HepG2 (cell line): ENCODE results near the gene CARD8. TPM values are rescaled to one million over a fixed set of nuclear protein-coding genes. Genes with fewer than 3 reads are reported as not detected.
A peak's percentile ranks its signal among the peaks of the same experiment; 100 is the strongest.

Experiments used
- ATAD3A ChIP-seq: sonication (generic); formaldehyde crosslinking; IDR thresholded peaks from 2 replicates; pipeline ENCODE4 v1.4.0; 2020; ENCODE audit warnings: missing genetic modification reagents
- BCL3 ChIP-seq: sonication (generic); formaldehyde crosslinking; IDR thresholded peaks from 2 replicates; pipeline ENCODE4 v1.5.1; 2020; ENCODE audit warnings: mild to moderate bottlenecking, missing genetic modification reagents, moderate library complexity
- FOXO4 ChIP-seq: sonication (generic); formaldehyde crosslinking; conservative IDR thresholded peaks from 2 replicates; pipeline ENCODE4 v1.8.1; 2023; ENCODE audit warnings: missing genetic modification reagents
- FOXP1 ChIP-seq, 2 experiments: fragments of 450-650 bp in 1 of 2; IDR thresholded peaks; 2 replicates each; pipeline ENCODE4 v1.6.1; 2017 to 2018; ENCODE audit warnings: antibody characterized with exemption in 1 of 2
- ISL2 ChIP-seq: sonication (generic); formaldehyde crosslinking; IDR thresholded peaks from 2 replicates; pipeline ENCODE4 v1.5.0; 2020; ENCODE audit warnings: missing genetic modification reagents
- MLXIP ChIP-seq: sonication (generic); formaldehyde crosslinking; IDR thresholded peaks from 2 replicates; pipeline ENCODE4 v1.9.0; 2021; ENCODE audit warnings: missing genetic modification reagents, borderline replicate concordance
- MTA1 ChIP-seq: sonication (generic); formaldehyde crosslinking; IDR thresholded peaks from 2 replicates; pipeline ENCODE4 v1.4.0; 2020; ENCODE audit warnings: missing genetic modification reagents, mild to moderate bottlenecking, borderline replicate concordance
- PHF21A ChIP-seq: sonication (generic); formaldehyde crosslinking; IDR thresholded peaks from 2 replicates; pipeline ENCODE4 v1.5.0; 2020; ENCODE audit warnings: mild to moderate bottlenecking, missing genetic modification reagents
- RFX5 ChIP-seq: IDR thresholded peaks from 2 replicates; pipeline ENCODE4 v1.6.1; 2011; ENCODE audit warnings: low read depth, low read length, improper control_type of control experiment
- SIX4 ChIP-seq: sonication (generic); formaldehyde crosslinking; IDR thresholded peaks from 2 replicates; pipeline ENCODE4 v1.4.0; 2020; ENCODE audit warnings: missing genetic modification reagents
- SMC3 ChIP-seq: IDR thresholded peaks from 2 replicates; pipeline ENCODE4 v1.6.1; 2011; ENCODE audit warnings: low read length, improper control_type of control experiment
- TBX3 ChIP-seq: fragments of 450-650 bp; IDR thresholded peaks from 2 replicates; pipeline ENCODE4 v1.6.1; 2017; ENCODE audit warnings: antibody characterized with exemption, mild to moderate bottlenecking, inconsistent platforms, borderline replicate concordance
- TGIF2 ChIP-seq: IDR thresholded peaks from 2 replicates; pipeline ENCODE4 v1.6.1; 2016; ENCODE audit warnings: control low read depth, missing compliant biosample characterization
- ZC3H13 ChIP-seq: sonication (generic); formaldehyde crosslinking; IDR thresholded peaks from 2 replicates; pipeline ENCODE4 v1.8.1; 2023; ENCODE audit warnings: mild to moderate bottlenecking, missing genetic modification reagents, moderate library complexity
- ZFAT ChIP-seq: sonication (generic); formaldehyde crosslinking; conservative IDR thresholded peaks from 2 replicates; pipeline ENCODE4 v1.8.1; 2023; ENCODE audit warnings: missing genetic modification reagents, inconsistent platforms
- ZNF292 ChIP-seq: sonication (generic); formaldehyde crosslinking; IDR thresholded peaks from 2 replicates; pipeline ENCODE4 v1.8.1; 2022; ENCODE audit warnings: mild to moderate bottlenecking, low read depth, missing genetic modification reagents, borderline replicate concordance
- ZNF331 ChIP-seq: sonication (generic); formaldehyde crosslinking; IDR thresholded peaks from 2 replicates; pipeline ENCODE4 v1.4.0; 2020; ENCODE audit warnings: missing genetic modification reagents
- ZNF34 ChIP-seq: sonication (generic); formaldehyde crosslinking; IDR thresholded peaks from 2 replicates; pipeline ENCODE4 v1.4.0; 2020; ENCODE audit warnings: mild to moderate bottlenecking, missing genetic modification reagents, borderline replicate concordance
- ZNF362 ChIP-seq: sonication (generic); formaldehyde crosslinking; IDR thresholded peaks from 2 replicates; pipeline ENCODE4 v1.4.0; 2020; ENCODE audit warnings: missing genetic modification reagents, mild to moderate bottlenecking, borderline replicate concordance
- ZNF430 ChIP-seq: sonication (generic); formaldehyde crosslinking; IDR thresholded peaks from 2 replicates; pipeline ENCODE4 v1.9.0; 2021; ENCODE audit warnings: mild to moderate bottlenecking, missing genetic modification reagents
- ZNF549 ChIP-seq: sonication (generic); formaldehyde crosslinking; IDR thresholded peaks from 2 replicates; pipeline ENCODE4 v1.5.0; 2020; ENCODE audit warnings: missing genetic modification reagents
- ZNF567 ChIP-seq: sonication (generic); formaldehyde crosslinking; IDR thresholded peaks from 2 replicates; pipeline ENCODE4 v1.8.1; 2023; ENCODE audit warnings: mild to moderate bottlenecking, missing genetic modification reagents, borderline replicate concordance
- ZNF678 ChIP-seq: sonication (generic); formaldehyde crosslinking; IDR thresholded peaks from 2 replicates; pipeline ENCODE4 v1.4.0; 2020; ENCODE audit warnings: mild to moderate bottlenecking, missing genetic modification reagents
- ZSCAN25 ChIP-seq: sonication (generic); formaldehyde crosslinking; IDR thresholded peaks from 2 replicates; pipeline ENCODE4 v1.8.0; 2022; ENCODE audit warnings: mild to moderate bottlenecking, missing genetic modification reagents
- polyA plus RNA-seq, 8 experiments: library from polyadenylated mRNA; depleted of rRNA in 3 of 8; stranded (reverse) in 7 of 8; unstranded in 1 of 8; fragments of >200 nt; fragmentation: Illumina TruSeq in 4 of 8; extraction: Trizol in 4 of 8; gene quantifications; 2 replicates each; pipeline versions ENCODE4 v1.2.1 to v1.2.3, GENCODE V29; 2011 to 2016; ENCODE audit warnings: low read depth in 4 of 8, missing spikeins in 1 of 8, mixed read lengths in 1 of 8; ENCODE audit not compliant: insufficient read depth in 1 of 8
- total RNA-seq, 5 experiments: library from RNA; depleted of rRNA; stranded (reverse); fragments of >200 nt; fragmentation: Illumina TruSeq; extraction: Trizol; gene quantifications; 2 replicates each; pipeline ENCODE4 v1.2.3, GENCODE V29; 2016; ENCODE audit warnings: low read depth in 1 of 5

The CARD8 gene
- total and polyA plus RNA-seq, 2 of the 13 experiments (the other 11 are each of a cell fraction or from before 2014, with no cell fraction given): 15.0 to 19.2 TPM

GRCh38 chr19:48203794-48204628 lies 51.7 kb downstream of the CARD8 start (continued):
- TF ChIP-seq ZFAT (no peak), SIX4 (CRISPR knock-in tag) (no peak; the same call in 1 of the 2 replicates), ATAD3A (no peak), ZNF292 (CRISPR knock-in tag) (no peak), TBX3 (no peak), BCL3 (CRISPR knock-in tag) (0 out of 2 replicates have a peak, but pooled peaks have one; percentile 22), ZNF430 (peak; percentile 52), SMC3 (no peak), RFX5 (no peak), ZSCAN25 (CRISPR knock-in tag) (peak; percentile 55; the same call in 1 of the 2 replicates), TGIF2 (CRISPR knock-in tag) (no peak), MTA1 (no peak), ZNF331 (CRISPR knock-in tag) (peak; percentile 61; the same call in 1 of the 2 replicates), ZNF549 (no peak), ZNF362 (CRISPR knock-in tag) (no peak), ZNF34 (no peak), FOXO4 (no peak), ISL2 (CRISPR knock-in tag) (no peak; the same call in 1 of the 2 replicates), ZNF567 (peak; percentile 56; the same call in 1 of the 2 replicates), FOXP1 (IDR thresholded peaks at IDR 0.05) (no peak), FOXP1 (CRISPR knock-in tag; IDR thresholded peaks at IDR 0.05) (no peak), MLXIP (CRISPR knock-in tag) (no peak), PHF21A (CRISPR knock-in tag) (no peak), ZC3H13 (no peak), ZNF678 (CRISPR knock-in tag) (no peak)
